ENCODE data around the gene AGFG1.
"Not testable (repeated sequence)": the region's sequence is repeated elsewhere in the genome, so short reads cannot be mapped to it uniquely, and the experiment has no call there.

Gene AGFG1

DNA sequence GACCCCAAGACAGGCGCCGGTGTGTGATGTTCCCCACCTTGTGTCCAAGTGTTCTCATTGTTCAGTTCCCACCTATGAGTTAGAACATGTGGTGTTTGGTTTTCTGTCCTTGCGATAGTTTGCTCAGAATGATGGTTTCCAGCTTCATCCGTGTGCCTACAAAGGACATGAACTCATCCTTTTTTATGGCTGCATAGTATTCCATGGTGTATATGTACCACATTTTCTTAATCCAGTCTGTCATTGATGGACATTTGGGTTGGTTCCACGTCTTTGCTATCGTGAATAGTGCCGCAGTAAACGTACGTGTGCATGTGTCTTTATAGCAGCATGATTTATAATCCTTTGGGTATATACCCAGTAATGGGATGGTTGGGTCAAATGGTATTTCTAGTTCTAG lies 68.4 kb downstream of the AGFG1 start:
- not testable (repeated sequence) for DNase-seq

DNA sequence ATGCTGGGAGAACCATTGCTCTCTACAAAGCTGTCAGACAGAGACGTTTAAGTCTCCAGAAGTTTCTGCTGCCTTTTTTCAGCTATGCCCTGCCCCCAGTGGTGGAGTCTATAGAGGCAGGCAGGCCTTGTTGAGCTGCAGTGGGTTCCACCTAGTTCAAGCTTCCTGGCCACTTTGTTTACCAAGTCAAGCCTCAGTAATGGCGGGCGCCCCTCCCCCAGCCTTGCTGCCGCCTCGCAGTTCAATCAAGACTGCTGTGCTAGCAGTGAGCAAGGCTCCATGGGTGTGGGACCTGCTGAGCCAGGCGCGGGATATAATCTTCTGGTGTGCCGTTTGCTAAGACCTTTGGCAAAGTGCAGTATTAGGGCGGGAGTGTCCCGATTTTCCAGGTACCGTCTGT lies 74.0 kb downstream of the AGFG1 start:
- DNase-seq = no peak

DNA sequence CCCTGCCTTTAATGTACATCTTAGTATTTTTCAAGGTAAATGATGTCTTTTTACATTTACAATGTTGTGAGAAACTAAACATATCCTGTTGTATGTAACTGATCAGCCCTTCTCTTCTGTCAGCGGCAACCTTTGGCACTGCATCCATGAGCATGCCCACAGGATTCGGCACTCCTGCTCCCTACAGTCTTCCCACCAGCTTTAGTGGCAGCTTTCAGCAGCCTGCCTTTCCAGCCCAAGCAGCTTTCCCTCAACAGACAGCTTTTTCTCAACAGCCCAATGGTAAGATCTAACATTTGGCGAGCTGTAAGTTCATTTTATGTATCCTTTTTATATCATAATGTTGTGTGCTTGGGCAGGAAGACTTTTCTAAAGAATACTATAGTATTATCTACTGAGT lies 79.9 kb downstream of the AGFG1 start:
- no peak for DNase-seq

DNA sequence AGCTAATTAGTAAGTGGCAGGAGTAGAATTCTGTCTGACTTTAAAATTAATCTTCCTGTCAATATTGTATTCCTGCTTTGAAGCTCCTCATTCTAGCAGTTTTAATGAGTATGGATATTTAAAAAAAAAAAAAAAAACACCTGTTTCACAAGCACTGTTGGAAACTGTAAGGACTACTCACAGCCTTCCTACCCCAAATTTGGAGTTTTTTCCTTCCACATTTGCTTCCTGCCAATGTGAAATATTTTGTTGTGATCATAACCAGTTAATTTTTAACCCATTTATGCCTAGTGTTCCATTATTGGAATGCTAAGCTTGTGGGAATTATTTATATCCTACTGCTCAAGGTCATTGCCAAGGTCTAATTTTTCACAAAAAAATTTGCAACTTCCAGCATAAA lies 90.6 kb downstream of the AGFG1 start:
- DNase-seq = no peak

DNA sequence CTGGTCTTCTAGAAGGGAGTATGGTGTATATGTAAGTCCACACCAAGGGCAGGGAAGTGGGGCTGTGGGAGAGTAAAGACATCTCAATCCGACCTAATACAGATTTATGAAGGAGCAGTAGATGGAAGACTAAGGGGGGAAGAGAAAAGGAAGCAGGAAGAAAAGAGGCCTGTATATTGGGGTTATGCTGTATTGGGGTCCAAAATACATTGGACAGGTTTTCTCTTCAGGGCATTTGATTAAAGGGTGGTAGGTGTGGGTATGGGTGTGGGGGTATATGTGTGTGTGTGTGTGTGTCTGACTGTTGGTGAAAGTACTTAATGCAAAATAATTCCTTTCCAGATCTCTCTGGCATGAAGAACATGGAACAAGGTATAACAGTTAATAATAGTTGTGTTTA lies 93.1 kb downstream of the AGFG1 start:
- DNase-seq = no peak

DNA sequence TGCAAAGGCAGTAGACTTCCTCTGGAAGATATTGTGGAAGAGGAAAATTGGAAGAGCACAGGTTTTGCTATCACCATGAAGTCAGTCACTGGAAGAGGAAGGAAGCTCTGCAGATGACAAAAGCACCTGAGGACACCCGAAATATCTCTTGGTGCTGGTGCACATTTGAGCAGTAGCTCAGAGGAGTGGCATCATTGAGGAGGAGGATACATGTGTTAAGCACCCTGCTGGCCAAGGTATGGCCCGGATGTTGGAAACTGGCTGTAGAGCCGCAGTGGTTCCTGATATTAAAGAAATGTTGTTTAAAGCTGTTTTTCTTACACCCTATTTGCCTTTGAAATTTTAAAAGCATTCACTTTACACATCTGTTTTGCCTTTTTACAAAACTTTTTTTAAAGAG lies 94.1 kb downstream of the AGFG1 start:
- no peak for DNase-seq

DNA sequence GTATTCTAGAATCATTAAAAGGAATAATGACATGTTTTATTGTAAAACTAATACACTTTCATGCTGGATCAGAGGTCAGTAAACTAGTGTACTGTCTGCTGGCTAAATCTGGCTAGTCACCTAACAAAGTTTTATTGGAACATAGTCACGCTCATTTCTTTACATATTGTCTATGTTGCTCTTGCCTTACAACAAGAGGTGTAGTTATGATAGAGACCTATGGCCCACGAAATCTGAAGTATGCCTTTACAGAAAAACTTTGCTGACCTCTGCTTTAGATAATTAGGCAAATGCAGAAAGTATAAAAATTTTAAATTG lies 96.9 kb downstream of the AGFG1 start:
- DNase-seq = no peak

DNA sequence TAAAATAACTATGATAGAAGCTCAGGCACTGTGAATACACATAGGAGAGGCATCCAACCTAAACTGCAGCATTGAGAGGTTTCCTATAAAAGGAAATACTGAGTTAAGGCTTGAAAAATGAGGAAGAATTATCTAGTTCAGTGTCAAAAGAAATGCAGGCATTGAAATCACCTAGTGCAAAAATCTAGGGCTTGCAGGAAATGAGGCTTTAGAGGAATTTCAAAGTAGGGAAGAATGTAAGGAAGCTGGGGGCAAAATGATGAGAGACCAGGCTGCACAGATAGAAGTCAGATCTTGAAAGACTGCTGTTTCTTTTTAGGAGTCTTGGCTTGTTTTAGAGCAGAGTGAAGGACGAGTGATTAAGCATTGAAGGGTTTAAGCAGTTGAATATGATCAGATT lies 98.7 kb downstream of the AGFG1 start:
- no peak for DNase-seq

DNA sequence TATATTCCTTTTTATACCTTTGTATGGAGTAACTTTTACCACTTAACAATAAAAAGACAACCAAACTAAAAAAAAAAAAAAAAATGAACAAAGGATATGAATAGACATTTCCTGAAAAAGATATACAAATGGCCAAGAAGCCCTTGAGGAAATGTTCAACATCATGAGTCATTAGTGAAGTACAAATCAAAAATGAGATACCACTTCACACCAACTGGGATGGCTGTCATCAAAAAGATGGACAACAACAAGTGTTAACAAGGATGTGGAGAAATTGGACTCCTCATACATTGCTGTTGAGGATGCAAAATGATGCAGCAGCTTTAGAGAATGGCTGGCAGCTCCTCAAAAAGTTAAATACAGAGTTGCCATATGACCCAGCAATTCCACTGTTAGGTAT lies 104.2 kb downstream of the AGFG1 start:
- no peak for DNase-seq

DNA sequence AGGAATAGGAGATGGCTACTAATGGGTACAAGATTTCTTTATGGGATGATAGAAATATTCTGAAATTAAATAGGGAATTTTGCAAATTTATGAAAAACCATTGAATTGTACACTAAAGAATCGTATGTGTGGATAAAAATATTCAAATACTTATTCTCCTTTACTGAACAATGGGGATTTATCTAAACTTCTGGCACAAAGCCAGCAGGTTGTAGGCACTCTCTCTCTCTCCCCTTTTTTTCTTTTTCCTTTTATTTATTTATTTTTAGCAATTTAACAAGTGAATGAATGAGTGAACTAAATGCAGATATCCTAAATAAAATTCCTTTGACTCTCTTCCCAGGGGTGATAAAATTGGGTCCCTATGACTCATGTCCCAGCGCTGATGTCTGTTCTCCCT lies 104.9 kb downstream of the AGFG1 start:
- no peak for DNase-seq

DNA sequence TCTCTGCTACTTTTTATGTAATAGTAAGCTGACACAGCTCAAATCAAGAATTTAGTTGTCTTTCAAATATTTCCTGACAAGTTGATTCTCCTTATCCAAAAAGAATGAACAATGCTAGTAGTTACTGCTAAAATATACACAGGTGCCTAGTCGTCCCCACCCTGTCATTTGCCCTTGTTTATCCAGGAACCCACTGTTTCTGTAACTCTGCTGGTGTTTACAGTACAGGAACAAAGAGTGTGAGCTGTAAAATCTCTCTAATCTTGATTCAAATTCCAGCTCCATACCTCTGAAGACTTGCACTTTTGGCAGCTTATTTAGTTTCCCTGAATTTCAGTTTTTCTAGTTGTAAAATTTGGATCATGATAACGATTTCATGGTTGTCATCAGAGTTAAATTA lies 105.6 kb downstream of the AGFG1 start:
- DNase-seq = no peak

DNA sequence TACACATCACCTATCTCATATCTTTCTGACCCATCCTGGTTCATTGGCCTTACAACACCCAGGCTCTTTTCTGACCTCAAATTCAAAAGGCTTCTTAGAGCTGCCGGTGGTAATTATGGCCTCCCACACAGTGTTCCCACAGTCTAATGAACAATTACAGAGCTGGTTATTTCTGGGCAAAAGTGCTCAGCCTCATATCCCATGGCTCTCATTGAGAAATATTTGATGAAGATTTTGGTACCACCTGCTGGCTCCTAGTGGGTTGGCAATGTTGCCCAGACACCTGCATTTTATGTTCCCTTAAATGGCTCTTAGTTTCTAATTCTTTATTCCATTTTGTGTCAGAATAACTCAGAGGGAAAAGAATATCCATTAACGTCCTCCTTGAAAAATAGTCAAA lies 106.7 kb downstream of the AGFG1 start:
- DNase-seq = no peak

DNA sequence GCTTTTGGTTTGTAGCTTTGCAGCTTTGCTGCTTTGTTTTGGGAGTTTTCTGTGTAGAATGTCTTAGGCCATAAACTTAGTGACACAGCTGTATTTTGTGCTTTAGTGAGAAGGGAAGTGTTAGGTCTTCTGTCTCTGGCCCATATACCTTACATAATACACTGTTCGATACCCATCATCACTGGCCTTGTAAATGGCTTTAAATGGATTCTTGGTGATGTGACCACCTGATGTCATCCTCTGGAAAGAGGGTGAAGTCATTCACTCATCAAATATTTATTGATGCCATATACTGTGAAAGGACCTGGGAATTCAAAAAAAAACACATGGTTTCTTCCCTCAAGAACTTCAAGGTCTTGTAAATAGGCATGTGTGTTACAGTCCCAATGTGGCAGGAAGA lies 107.8 kb downstream of the AGFG1 start:
- DNase-seq = no peak

DNA sequence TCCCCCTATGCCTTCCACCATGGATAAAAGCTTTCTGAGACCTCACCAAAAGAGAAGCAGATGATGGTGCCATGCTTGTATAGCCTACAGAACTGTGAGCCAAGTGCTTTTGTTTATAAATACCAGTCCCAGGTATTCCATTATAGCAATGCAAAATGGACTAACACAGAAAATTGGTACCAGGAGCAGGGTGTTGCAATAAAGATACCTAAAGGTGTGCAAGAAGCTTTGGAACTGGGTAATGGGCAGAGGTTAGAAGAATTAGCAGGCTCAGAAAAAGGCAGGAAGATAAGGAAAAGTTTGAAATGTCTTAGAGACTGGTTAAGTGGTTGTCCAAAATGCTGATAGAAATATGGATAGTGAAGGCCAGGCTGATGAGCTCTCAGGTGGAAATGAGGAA lies 110.4 kb downstream of the AGFG1 start:
- DNase-seq = no peak

DNA sequence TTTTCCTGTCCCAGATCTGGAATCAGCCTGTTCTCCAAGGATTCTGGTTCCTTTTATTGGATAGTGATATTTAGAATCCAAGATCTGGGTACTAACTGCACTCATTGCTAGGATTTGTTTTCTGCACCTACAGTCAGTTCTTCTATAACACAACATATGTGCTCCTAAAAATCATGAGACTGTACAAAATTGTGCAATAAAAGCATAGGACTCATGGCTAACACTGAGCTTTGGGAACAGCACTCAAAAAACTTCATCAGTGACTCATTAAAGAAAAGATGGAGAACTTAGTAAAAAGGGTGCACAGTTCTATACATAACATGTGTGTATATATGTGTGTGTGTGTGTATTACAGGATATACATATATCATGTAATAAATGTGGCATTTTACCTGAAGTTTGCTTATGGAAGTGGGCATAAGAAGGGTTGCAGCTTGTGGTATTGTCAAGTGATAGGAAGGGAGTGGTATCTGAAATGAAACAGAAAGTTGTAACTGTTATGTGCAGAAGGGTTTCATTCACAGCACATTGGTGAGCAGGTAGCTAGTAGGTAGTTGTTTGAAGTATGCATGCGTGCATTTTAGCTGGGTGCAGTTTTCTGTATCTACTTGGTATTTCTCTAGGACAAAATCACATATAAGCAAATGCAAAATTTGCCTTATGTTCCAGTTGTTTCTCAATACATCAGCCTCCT lies 120.9 kb downstream of the AGFG1 start:
- DNase-seq = peak; percentile 17

DNA sequence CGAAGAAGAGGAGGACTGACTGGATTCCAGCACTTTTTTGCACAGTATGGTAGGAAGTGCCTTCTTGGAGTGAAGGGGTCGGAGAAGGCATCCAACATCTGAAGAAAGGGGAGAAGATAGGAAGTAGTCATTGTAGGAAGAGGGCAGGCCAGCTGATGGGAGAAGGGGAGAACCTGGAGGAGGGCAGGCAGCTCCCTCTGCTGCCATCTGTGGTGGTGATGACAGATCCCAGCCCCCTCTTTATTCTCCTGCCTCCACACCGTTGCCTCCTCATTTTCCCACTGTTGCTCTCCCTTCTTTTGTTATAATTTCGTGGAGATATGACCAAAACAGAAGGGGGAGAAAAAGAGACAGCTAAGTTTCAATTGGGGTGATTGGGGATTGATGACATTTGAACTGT lies 123.8 kb downstream of the AGFG1 start:
- DNase-seq = no peak

DNA sequence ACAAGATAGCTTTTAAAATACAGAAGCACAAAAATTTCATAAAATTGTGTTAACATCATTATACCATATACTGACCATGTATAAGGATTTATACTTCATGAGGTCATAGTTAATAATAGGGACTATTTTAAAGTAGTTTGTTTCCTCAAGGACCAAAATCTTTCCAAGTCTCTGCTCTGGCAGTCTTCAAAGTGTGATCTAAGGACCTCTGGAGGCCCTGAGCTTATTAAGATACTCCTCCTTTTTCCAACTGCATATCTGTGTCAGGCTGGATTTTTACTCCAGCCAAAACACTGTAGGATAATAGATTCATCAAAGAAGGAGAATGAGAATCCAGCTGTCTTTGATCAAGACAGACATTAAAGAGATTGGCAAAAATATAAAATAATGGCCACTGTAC lies 125.1 kb downstream of the AGFG1 start:
- DNase-seq = no peak

DNA sequence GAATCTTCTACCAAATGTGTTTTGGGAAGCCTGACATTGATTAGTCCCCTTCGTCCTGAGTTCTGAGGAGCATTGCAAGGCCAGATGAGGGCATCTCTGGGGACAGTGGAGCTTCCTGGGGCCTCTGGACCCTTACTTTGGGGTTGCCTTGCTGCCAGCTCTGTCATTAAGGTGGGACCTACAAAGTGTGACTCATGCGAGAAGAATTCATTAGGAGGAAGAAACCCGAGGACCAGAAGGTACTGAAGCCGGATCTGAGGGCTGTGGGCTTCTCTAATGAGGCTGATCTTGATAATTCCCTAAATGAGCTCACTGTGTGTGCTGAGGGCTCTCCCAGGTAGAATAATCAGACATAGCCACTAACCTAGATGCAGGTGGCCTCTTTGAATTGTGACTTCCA lies 126.0 kb downstream of the AGFG1 start:
- DNase-seq = no peak

DNA sequence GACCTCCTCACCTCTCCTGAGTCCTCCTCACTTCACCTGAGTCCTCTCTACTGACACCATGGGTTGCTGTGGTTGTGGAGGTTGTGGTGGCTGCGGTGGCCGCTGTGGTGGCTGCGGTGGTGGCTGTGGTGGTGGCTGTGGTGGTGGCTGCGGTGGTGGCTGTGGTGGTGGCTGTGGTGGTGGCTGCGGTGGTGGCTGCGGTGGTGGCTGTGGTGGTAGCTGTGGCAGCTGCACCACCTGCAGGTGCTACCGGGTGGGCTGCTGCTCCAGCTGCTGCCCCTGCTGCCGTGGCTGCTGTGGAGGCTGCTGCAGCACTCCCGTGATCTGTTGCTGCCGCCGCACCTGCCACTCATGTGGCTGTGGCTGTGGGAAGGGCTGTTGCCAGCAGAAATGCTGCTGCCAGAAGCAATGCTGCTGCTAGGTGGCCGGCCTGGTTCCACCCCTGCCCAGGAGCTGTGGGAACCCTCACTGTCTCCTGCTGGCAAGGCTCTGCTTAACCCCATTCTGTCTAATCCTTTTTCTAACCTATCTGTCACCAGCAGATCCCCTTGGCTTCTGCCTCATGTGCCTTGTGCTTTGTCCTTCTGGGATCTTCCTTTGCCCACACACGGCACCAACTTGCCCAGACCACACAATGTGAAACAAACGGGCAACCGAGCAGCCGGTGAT lies 127.0 kb downstream of the AGFG1 start, which contains the start of gene SCYGR2:
SCYGR2 (plus strand) TSS at position 59 of the 669 bp plus-strand sequence; CDS start at position 59, 0 bp downstream.
- not testable (repeated sequence) for DNase-seq

DNA sequence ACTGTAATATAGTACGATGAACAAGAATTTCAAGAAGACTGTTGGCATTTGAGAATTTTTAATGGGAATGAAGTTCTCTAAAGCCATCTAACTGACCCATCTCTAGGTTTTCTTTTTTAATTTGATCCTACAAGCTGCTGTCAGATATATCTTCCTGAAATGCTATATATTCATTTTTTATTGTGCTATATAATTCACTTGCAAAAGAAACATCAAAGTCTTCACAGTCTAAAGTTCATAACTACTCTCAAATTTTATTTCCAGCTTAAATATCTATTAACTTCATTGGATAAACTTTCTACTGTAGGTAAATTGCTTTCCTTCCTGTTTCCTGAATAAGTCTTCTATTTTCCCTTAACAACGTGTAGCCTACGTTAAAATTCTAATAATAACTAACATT lies 130.4 kb downstream of the AGFG1 start:
- DNase-seq = no peak

DNA sequence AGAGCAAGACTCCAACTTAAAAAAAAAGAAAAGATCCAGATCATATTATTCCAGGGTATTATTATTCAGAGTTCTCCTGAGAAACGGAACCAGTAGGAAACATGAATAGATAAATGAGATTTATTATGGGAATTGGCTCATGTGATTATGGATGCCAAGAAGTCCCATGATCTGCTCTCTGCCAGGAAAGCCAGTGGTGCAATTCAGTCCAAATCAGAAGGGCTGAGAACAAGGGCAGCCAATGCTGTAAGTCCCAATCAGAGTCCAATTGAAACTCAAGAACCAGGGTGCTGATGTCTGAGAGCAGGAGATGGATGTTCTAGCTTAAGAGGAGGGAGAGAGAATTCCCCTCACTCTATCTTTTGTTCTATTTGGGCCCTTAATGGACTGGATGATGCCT lies 134.5 kb downstream of the AGFG1 start:
- DNase-seq = no peak

DNA sequence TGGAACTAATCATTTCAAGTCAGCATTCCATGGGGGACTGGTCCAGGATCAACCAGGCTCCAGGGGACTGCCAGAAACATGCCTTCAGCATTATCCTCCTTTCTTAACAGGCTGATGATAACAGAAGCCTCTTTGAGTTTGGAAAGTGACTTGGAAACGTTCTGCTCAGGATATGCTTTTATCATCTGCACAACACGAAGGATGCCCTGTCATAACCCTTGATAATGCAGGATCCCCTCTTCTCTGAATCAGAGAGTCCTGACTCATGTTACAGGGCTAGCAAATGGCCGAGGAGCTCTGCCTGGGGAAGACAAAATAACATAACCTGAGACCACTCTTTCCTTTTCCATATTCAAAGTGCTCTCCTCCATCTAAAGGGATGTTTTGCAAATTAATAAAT lies 136.0 kb downstream of the AGFG1 start:
- DNase-seq = no peak

DNA sequence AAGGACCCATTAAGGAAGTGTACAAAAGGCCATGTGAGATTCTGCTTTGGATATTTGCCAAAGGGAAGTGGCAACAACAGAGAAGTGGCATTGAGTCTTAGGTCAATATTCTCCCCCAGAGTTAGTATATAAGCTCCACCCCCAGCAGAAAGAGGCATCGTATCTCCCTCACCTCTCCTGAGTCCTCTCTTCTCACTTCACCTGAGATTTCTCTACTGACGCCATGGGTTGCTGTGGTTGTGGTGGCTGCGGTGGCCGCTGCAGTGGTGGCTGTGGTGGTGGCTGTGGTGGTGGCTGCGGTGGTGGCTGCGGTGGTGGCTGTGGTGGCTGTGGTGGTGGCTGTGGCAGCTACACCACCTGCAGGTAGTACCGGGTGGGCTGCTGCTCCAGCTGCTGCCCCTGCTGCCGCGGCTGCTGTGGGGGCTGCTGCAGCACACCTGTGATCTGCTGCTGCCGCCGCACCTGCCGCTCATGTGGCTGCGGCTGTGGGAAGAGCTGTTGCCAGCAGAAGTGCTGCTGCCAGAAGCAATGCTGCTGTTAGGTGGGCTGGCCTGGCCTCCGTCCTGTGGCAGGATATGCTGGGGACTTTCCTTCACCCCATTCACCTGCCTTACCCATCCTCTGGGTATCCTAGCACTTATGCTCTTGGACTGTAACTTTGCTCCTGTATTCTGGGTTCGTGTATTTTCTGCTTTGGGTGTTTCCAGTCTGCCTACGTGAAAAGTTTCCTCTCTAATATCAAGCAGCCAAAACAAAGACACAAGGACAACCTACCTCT lies 136.8 kb downstream of the AGFG1 start:
- DNase-seq = no peak

DNA sequence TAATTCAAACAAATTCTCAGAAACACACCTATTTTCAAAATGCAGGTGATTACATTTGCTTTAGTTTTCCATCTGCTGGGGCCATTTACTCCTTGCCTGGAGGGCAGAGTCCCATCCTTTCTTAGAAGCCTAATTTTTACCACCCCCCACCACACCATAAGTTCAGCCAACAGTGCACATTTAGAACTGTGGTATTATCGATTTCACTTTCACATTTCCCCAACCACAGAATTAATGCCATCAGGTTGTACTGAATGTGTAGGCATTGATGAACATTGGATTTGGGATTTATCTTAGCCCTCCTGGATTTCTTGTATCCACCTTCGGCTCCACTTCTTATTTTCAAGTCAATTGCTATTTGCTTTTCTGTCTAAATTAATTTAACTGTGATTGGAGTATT lies 138.2 kb downstream of the AGFG1 start:
- DNase-seq = no peak
